Loucy (cell line): ENCODE data around the gene DISP1.

Experiments used
- H2AFZ ChIP-seq: fragments of 200-600 bp; sonication (generic); 2 replicates; pipeline ENCODE4 v1.6.0; 2016; ENCODE audit warnings: antibody characterized with exemption, mild to moderate bottlenecking, low read length, moderate library complexity
- H3F3A ChIP-seq: fragments of 200-600 bp; 2 replicates; pipeline ENCODE4 v1.6.0; 2016; ENCODE audit warnings: antibody characterized with exemption, low read depth, mild to moderate bottlenecking
- H3K27me3 ChIP-seq: fragments of 200-600 bp; sonication (generic); 2 replicates; pipeline ENCODE4 v1.6.1; 2014; ENCODE audit warnings: low read length, mild to moderate bottlenecking; ENCODE audit not compliant: insufficient read depth, poor library complexity, severe bottlenecking
- H3K36me3 ChIP-seq: fragments of 200-600 bp; sonication (generic); 2 replicates; pipeline ENCODE4 v1.6.1; 2016; ENCODE audit warnings: low read length; ENCODE audit not compliant: insufficient read depth
- H3K4me1 ChIP-seq: fragments of 200-600 bp; sonication (generic); 2 replicates; pipeline ENCODE4 v1.5.1; 2014; ENCODE audit warnings: low read length, mild to moderate bottlenecking; ENCODE audit not compliant: insufficient read depth, poor library complexity, severe bottlenecking
- H3K4me2 ChIP-seq: fragments of 200-600 bp; sonication (generic); 2 replicates; pipeline ENCODE4 v1.6.0; 2014; ENCODE audit warnings: antibody characterized with exemption, low read length, low read depth, mild to moderate bottlenecking; ENCODE audit not compliant: poor library complexity, severe bottlenecking
- H3K4me3 ChIP-seq: fragments of 200-600 bp; sonication (generic); 2 replicates; pipeline ENCODE4 v1.5.1; 2014; ENCODE audit warnings: low read length, mild to moderate bottlenecking, mixed read lengths; ENCODE audit not compliant: poor library complexity, severe bottlenecking
- H3K79me2 ChIP-seq: fragments of 200-600 bp; sonication (generic); 2 replicates; pipeline ENCODE4 v1.6.1; 2014; ENCODE audit warnings: low read length; ENCODE audit not compliant: insufficient read depth
- H3K9ac ChIP-seq: fragments of 200-600 bp; sonication (generic); 2 replicates; pipeline ENCODE4 v1.6.0; 2014; ENCODE audit warnings: mild to moderate bottlenecking, low read depth, low read length, moderate library complexity; ENCODE audit not compliant: poor library complexity, severe bottlenecking
- H3K9me2 ChIP-seq: fragments of 200-600 bp; sonication (generic); replicated peaks from 2 replicates; pipeline ENCODE4 v1.6.1; 2016; ENCODE audit warnings: low read depth, low read length, mixed read lengths
- H3K9me3 ChIP-seq: fragments of 200-600 bp; sonication (generic); 2 replicates; pipeline ENCODE4 v1.6.1; 2014; ENCODE audit warnings: mild to moderate bottlenecking, antibody characterized with exemption, low read length, low read depth; ENCODE audit not compliant: insufficient read depth
- H4K20me1 ChIP-seq: fragments of 200-600 bp; sonication (generic); 2 replicates; pipeline ENCODE4 v1.6.0; 2014; ENCODE audit warnings: antibody characterized with exemption, low read length, mild to moderate bottlenecking; ENCODE audit not compliant: insufficient read depth, poor library complexity, severe bottlenecking
- CTCF ChIP-seq: fragments of 200-600 bp; sonication (generic); conservative IDR thresholded peaks from 2 replicates; pipeline ENCODE4 v1.5.1; 2014; ENCODE audit warnings: mild to moderate bottlenecking, antibody characterized with exemption, low read length
- EZH2phosphoT487 ChIP-seq: fragments of 200-600 bp; IDR thresholded peaks from 2 replicates; pipeline ENCODE4 v1.6.1; 2018; ENCODE audit warnings: antibody characterized with exemption, mild to moderate bottlenecking, moderate library complexity, borderline replicate concordance

Gene DISP1

GRCh38 chr1:222817529-222817928, 2.7 kb downstream of the DISP1 start:
- Histone ChIP-seq H3K9me2 (no peaks in the 10 kb centered on the region), H3K4me1 (peaks cover 24% of the 10 kb centered on the region), H3K4me3 (no peak overlapping the region), H2AFZ (no peak overlapping the region), H3K9me3 (no peaks in the 10 kb centered on the region), H3F3A (no peaks in the 10 kb centered on the region), H3K9ac (no peak overlapping the region), H4K20me1 (no peaks in the 10 kb centered on the region), H3K79me2 (peaks cover 34% of the 10 kb centered on the region), H3K27me3 (peaks cover 10% of the 10 kb centered on the region), H3K4me2 (peak overlapping the region; percentile 85), H3K36me3 (no peaks in the 10 kb centered on the region)
- TF ChIP-seq CTCF (no peak), EZH2phosphoT487 (no peak)

GRCh38 chr1:222818171-222818570, 3.3 kb downstream of the DISP1 start:
- Histone ChIP-seq H3K27me3 (peaks cover 4% of the 10 kb centered on the region), H3K36me3 (no peaks in the 10 kb centered on the region), H3F3A (no peaks in the 10 kb centered on the region), H3K4me1 (peaks cover 24% of the 10 kb centered on the region), H4K20me1 (no peaks in the 10 kb centered on the region), H3K4me2 (no peak overlapping the region), H3K9ac (no peak overlapping the region), H2AFZ (no peak overlapping the region), H3K79me2 (peaks cover 34% of the 10 kb centered on the region), H3K4me3 (no peak overlapping the region), H3K9me3 (no peaks in the 10 kb centered on the region), H3K9me2 (no peaks in the 10 kb centered on the region)
- no peak for TF ChIP-seq EZH2phosphoT487
- TF ChIP-seq CTCF, result no peak

GRCh38 chr1:222820171-222820712, 5.4 kb downstream of the DISP1 start:
- Histone ChIP-seq H3K36me3 (no peaks in the 10 kb centered on the region), H4K20me1 (no peaks in the 10 kb centered on the region), H3K4me3 (no peak overlapping the region), H3K79me2 (peaks cover 34% of the 10 kb centered on the region), H3K9me3 (no peaks in the 10 kb centered on the region), H3F3A (no peaks in the 10 kb centered on the region), H3K4me1 (peaks cover 24% of the 10 kb centered on the region), H3K4me2 (no peak overlapping the region), H2AFZ (no peak overlapping the region), H3K27me3 (no peaks in the 10 kb centered on the region), H3K9ac (no peak overlapping the region), H3K9me2 (no peaks in the 10 kb centered on the region)
- TF ChIP-seq EZH2phosphoT487 (no peak), CTCF (no peak)
